WTC11 (cell line): ENCODE measurements around the gene GASK1B. TPM values are rescaled to one million over a fixed set of nuclear protein-coding genes. Genes with fewer than 3 reads are reported as not detected.

Experiments used
- ATAC-seq: fragments of 200-7000 bp; cut with Tn5 transposase; 2 replicates; pipeline ENCODE4 v1.10.0; 2021; ENCODE audit warnings: mild to moderate bottlenecking, moderate library complexity
- CTCF ChIA-PET: fragments of 300-600 bp; sonication (Branson Sonifier 250); formaldehyde crosslinking; loops from one replicate; lab custom pipeline; 2021; ENCODE audit warnings: antibody characterized with exemption; lab: Charles Lee
- POLR2A ChIA-PET: fragments of 350-600 bp; sonication (Branson Sonifier 250); formaldehyde crosslinking; loops from one replicate; lab custom pipeline; 2021; ENCODE audit warnings: antibody characterized with exemption; lab: Charles Lee
- DNase-seq: peaks from one replicate; pipeline ENCODE4 v3.0.0; 2021; ENCODE audit warnings: low spot score
- H3K27ac Mint-ChIP-seq: 2 replicates; pipeline ENCODE4 v1.8.0; 2021; ENCODE audit warnings: mixed read lengths
- H3K27me3 Mint-ChIP-seq: 2 replicates; pipeline ENCODE4 v1.8.0; 2021; ENCODE audit warnings: low read depth, mild to moderate bottlenecking, moderate library complexity, mixed read lengths
- H3K36me3 Mint-ChIP-seq: 2 replicates; pipeline ENCODE4 v1.8.0; 2021; ENCODE audit warnings: mixed read lengths
- H3K4me1 Mint-ChIP-seq: 2 replicates; pipeline ENCODE4 v1.8.0; 2022; ENCODE audit warnings: mixed read lengths
- H3K4me3 Mint-ChIP-seq: 2 replicates; pipeline ENCODE4 v1.8.0; 2021; ENCODE audit warnings: mild to moderate bottlenecking, moderate library complexity, mixed read lengths
- H3K9me3 Mint-ChIP-seq: 2 replicates; pipeline ENCODE4 v1.8.0; 2021; ENCODE audit warnings: mixed read lengths
- AR ChIP-seq: fragments of 250-450 bp; sonication (Bioruptor Pico); IDR thresholded peaks from 2 replicates; pipeline ENCODE4 v1.9.0; 2021; ENCODE audit warnings: mild to moderate bottlenecking
- ATF1 ChIP-seq: sonication (generic); formaldehyde crosslinking; IDR thresholded peaks from 2 replicates; pipeline ENCODE4 v1.8.1; 2023; ENCODE audit warnings: mild to moderate bottlenecking, moderate library complexity, missing genetic modification reagents
- ATF3 ChIP-seq: sonication (generic); formaldehyde crosslinking; conservative IDR thresholded peaks from 2 replicates; pipeline ENCODE4 v1.8.1; 2022; ENCODE audit warnings: mild to moderate bottlenecking, missing genetic modification reagents
- ELF4 ChIP-seq: sonication (generic); formaldehyde crosslinking; IDR thresholded peaks from 2 replicates; pipeline ENCODE4 v1.8.1; 2022; ENCODE audit warnings: low read depth, mild to moderate bottlenecking, moderate library complexity, missing genetic modification reagents
- EMX1 ChIP-seq: fragments of 250-450 bp; sonication (Bioruptor Pico); IDR thresholded peaks from 2 replicates; pipeline ENCODE4 v1.8.0; 2021; ENCODE audit warnings: mild to moderate bottlenecking
- ERG ChIP-seq: fragments of 250-450 bp; sonication (Bioruptor Pico); IDR thresholded peaks from 2 replicates; pipeline ENCODE4 v1.8.0; 2021; ENCODE audit warnings: mild to moderate bottlenecking
- FOXP1 ChIP-seq: sonication (generic); formaldehyde crosslinking; IDR thresholded peaks from 2 replicates; pipeline ENCODE4 v1.8.0; 2022; ENCODE audit warnings: missing genetic modification reagents, mild to moderate bottlenecking, moderate library complexity, borderline replicate concordance
- GABPB1 ChIP-seq: sonication (generic); formaldehyde crosslinking; IDR thresholded peaks from 2 replicates; pipeline ENCODE4 v1.8.1; 2023; ENCODE audit warnings: mild to moderate bottlenecking, missing genetic modification reagents
- NFE2L1 ChIP-seq: sonication (generic); formaldehyde crosslinking; IDR thresholded peaks from 2 replicates; pipeline ENCODE4 v1.8.1; 2023; ENCODE audit warnings: missing genetic modification reagents
- NFYB ChIP-seq: sonication (generic); formaldehyde crosslinking; conservative IDR thresholded peaks from 2 replicates; pipeline ENCODE4 v1.8.0; 2022; ENCODE audit warnings: low read depth, missing genetic modification reagents
- TP53 ChIP-seq: sonication (generic); formaldehyde crosslinking; IDR thresholded peaks from 2 replicates; pipeline ENCODE4 v1.8.1; 2023; ENCODE audit warnings: mild to moderate bottlenecking, missing genetic modification reagents
- ZNF138 ChIP-seq: sonication (generic); formaldehyde crosslinking; conservative IDR thresholded peaks from 2 replicates; pipeline ENCODE4 v1.8.1; 2022; ENCODE audit warnings: mild to moderate bottlenecking, moderate library complexity, missing genetic modification reagents
- ZNF532 ChIP-seq: fragments of 250-450 bp; sonication (Bioruptor Pico); IDR thresholded peaks from 2 replicates; pipeline ENCODE4 v1.9.0; 2021; ENCODE audit warnings: mild to moderate bottlenecking, borderline replicate concordance
- ZNF671 ChIP-seq: fragments of 250-450 bp; sonication (Bioruptor Pico); IDR thresholded peaks from 2 replicates; pipeline ENCODE4 v1.8.0; 2021; ENCODE audit warnings: mild to moderate bottlenecking
- total RNA-seq: library from RNA; stranded (reverse); gene quantifications from 3 replicates; pipeline ENCODE4 v1.2.3, GENCODE V29; 2021
- TF ChIP-seq, protein P1 (sequence below): fragments of 200-600 bp; IDR thresholded peaks from 2 replicates; pipeline ENCODE4 v1.8.0; 2022; ENCODE audit warnings: antibody characterized with exemption
- TF ChIP-seq, protein P2 (sequence below): sonication (generic); formaldehyde crosslinking; IDR thresholded peaks from 2 replicates; pipeline ENCODE4 v1.8.1; 2023; ENCODE audit warnings: mild to moderate bottlenecking, missing genetic modification reagents

GASK1B gene
- total RNA-seq, 1 experiment from 2014 or later: 0.24 TPM

- DNase-seq: peak; percentile 83
- Mint-ChIP-seq H3K36me3 (no peaks in the 10 kb centered on the region), H3K27ac (no peak overlapping the region), H3K27me3 (no peaks in the 10 kb centered on the region), H3K9me3 (no peaks in the 10 kb centered on the region), H3K4me3 (no peak overlapping the region), H3K4me1 (peaks cover 8% of the 10 kb centered on the region)
- TF ChIP-seq TP53 (no peak), ELF4 (CRISPR knock-in tag) (no peak), NFE2L1 (CRISPR knock-in tag) (no peak), ZNF671 (CRISPR knock-in tag) (0 out of 2 replicates have a peak, but pooled peaks have one; percentile 41), ATF3 (CRISPR knock-in tag) (no peak)
- TF ChIP-seq, protein P1, sequence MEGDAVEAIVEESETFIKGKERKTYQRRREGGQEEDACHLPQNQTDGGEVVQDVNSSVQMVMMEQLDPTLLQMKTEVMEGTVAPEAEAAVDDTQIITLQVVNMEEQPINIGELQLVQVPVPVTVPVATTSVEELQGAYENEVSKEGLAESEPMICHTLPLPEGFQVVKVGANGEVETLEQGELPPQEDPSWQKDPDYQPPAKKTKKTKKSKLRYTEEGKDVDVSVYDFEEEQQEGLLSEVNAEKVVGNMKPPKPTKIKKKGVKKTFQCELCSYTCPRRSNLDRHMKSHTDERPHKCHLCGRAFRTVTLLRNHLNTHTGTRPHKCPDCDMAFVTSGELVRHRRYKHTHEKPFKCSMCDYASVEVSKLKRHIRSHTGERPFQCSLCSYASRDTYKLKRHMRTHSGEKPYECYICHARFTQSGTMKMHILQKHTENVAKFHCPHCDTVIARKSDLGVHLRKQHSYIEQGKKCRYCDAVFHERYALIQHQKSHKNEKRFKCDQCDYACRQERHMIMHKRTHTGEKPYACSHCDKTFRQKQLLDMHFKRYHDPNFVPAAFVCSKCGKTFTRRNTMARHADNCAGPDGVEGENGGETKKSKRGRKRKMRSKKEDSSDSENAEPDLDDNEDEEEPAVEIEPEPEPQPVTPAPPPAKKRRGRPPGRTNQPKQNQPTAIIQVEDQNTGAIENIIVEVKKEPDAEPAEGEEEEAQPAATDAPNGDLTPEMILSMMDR: peak; percentile 86
- TF ChIP-seq, protein P2, sequence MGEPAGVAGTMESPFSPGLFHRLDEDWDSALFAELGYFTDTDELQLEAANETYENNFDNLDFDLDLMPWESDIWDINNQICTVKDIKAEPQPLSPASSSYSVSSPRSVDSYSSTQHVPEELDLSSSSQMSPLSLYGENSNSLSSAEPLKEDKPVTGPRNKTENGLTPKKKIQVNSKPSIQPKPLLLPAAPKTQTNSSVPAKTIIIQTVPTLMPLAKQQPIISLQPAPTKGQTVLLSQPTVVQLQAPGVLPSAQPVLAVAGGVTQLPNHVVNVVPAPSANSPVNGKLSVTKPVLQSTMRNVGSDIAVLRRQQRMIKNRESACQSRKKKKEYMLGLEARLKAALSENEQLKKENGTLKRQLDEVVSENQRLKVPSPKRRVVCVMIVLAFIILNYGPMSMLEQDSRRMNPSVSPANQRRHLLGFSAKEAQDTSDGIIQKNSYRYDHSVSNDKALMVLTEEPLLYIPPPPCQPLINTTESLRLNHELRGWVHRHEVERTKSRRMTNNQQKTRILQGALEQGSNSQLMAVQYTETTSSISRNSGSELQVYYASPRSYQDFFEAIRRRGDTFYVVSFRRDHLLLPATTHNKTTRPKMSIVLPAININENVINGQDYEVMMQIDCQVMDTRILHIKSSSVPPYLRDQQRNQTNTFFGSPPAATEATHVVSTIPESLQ (CRISPR knock-in tag): no peak
- POLR2A ChIA-PET: no interaction called here
- no peak; the same call in 1 of the 2 replicates for ATAC-seq
- CTCF ChIA-PET: interaction anchor here (0.7 to 3.1 kb wide), 9 partner anchors 12 to 178 kb away, joined by 3 to 12 read pairs (median 4); no protein-coding TSS in a partner anchor
Observed at GRCh38 chr4:158170691-158171561, 1.9 kb downstream of the GASK1B start.

DNA sequence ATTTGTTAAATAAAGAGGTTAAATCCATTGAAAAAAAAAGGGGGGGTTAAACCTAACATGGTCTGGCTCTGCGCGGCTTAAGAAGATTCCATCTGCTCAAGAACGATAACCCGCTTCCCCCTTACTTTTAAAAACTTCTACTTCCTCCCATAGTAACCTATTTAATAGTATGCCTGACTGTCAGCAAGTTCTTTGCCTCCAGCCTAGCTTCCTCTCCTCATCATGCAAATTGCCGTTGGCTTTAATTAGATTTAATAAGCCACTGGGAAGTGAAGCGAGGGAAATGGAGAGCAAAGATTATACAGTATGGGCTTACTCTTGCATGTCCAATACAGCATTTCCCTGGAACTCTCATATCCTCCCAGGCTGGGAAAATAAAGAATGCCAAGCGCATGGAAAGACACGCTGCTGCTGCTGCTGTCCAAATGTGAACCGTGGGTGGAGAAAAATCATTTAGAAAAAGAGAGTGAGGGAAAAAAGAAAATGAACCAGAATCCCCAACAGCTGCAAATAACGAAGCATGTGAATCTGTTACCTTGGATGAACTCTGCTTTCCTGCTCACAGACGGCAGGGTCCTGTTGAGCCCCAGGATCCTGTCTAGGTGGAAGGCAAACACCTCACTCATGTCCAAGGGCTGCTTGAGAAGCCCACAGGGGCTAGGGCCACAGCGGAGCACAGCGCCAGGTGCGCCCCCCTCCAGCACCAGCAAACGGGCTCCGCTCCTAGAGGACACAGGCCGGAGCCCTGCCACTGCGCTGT is 2.7 kb downstream of the GASK1B start:
- Mint-ChIP-seq H3K27me3 (no peaks in the 10 kb centered on the region), H3K4me3 (no peak overlapping the region), H3K9me3 (no peaks in the 10 kb centered on the region), H3K36me3 (no peaks in the 10 kb centered on the region), H3K27ac (no peak overlapping the region), H3K4me1 (peaks cover 8% of the 10 kb centered on the region)
- POLR2A ChIA-PET: no interaction called here
- CTCF ChIA-PET: interaction anchor here (0.7 to 3.1 kb wide), 7 partner anchors 12 to 166 kb away, joined by 3 to 12 read pairs (median 6); no protein-coding TSS in a partner anchor
- TF ChIP-seq NFYB (CRISPR knock-in tag): no peak
- TF ChIP-seq EMX1 (CRISPR knock-in tag): no peak
- no peak for TF ChIP-seq GABPB1 (CRISPR knock-in tag)
- no peak for TF ChIP-seq FOXP1
- DNase-seq (no peak), ATAC-seq (peak; percentile 87)

- ATAC-seq (no peak), DNase-seq (no peak)
- Mint-ChIP-seq H3K27ac (no peak overlapping the region), H3K4me1 (peaks cover 8% of the 10 kb centered on the region), H3K36me3 (no peaks in the 10 kb centered on the region), H3K4me3 (no peak overlapping the region), H3K9me3 (no peaks in the 10 kb centered on the region), H3K27me3 (no peaks in the 10 kb centered on the region)
- ChIA-PET CTCF (interaction anchor here (3.1 kb wide), 1 partner anchor 17 kb away, joined by 12 read pairs; no protein-coding TSS in a partner anchor), POLR2A (no interaction called here)
- TF ChIP-seq ZNF138 (CRISPR knock-in tag) (no peak), ATF1 (CRISPR knock-in tag) (no peak), ZNF532 (CRISPR knock-in tag) (no peak), AR (CRISPR knock-in tag) (no peak), ERG (CRISPR knock-in tag) (no peak)
Observed at GRCh38 chr4:158169506-158169905, 3.3 kb downstream of the GASK1B start.
